AG10803 (cell line): ENCODE measurements around the gene SMAGP.

Experiments used
- DNase-seq: peaks from one replicate; pipeline ENCODE4 v3.0.0; 2010; ENCODE audit warnings: low read depth
- H3K4me3 ChIP-seq: 2 replicates; pipeline ENCODE4 v1.5.1; 2011; ENCODE audit warnings: mild to moderate bottlenecking, low read length, control low read depth
- TF ChIP-seq, protein P1 (sequence below): conservative IDR thresholded peaks from 2 replicates; pipeline ENCODE4 v1.5.1; 2011; ENCODE audit warnings: mild to moderate bottlenecking, low read length, control low read depth, inconsistent platforms

SMAGP gene

DNA sequence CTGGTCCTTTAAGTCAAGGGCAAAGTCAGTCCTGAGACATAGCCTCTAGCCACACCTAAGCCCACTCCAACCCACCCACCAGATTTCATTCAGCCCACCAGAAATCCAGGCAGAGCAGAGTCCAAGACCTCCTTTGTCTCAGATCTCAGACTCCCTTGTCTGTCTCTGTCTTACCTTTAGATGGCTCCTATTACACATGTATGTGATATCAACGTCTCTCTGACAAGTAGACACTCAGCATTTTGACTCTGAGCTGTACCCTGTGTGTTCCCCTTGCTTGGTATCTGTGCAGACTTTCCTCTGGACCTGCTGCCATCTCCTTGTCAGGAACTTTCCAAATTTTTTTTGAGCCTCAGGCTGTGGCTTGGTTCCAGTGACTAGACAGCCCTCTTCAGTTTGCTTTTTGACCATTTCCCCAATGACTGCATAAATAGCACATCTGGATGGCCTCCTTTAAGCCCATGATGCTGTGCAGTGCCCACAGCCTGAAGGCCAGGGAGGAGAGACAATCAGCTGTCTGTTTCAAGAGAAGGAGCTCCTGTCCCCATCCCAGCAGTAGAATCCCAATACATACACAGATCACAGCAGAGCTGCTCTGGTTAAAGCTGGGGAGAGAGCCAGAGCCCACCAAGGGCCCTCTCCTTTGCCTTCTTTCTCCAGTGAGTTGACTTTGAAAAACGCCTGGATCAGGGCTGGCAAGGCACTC, 59.4 kb downstream of the SMAGP start:
- TF ChIP-seq, protein P1, sequence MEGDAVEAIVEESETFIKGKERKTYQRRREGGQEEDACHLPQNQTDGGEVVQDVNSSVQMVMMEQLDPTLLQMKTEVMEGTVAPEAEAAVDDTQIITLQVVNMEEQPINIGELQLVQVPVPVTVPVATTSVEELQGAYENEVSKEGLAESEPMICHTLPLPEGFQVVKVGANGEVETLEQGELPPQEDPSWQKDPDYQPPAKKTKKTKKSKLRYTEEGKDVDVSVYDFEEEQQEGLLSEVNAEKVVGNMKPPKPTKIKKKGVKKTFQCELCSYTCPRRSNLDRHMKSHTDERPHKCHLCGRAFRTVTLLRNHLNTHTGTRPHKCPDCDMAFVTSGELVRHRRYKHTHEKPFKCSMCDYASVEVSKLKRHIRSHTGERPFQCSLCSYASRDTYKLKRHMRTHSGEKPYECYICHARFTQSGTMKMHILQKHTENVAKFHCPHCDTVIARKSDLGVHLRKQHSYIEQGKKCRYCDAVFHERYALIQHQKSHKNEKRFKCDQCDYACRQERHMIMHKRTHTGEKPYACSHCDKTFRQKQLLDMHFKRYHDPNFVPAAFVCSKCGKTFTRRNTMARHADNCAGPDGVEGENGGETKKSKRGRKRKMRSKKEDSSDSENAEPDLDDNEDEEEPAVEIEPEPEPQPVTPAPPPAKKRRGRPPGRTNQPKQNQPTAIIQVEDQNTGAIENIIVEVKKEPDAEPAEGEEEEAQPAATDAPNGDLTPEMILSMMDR, result no peak
- DNase-seq, result no peak
- H3K4me3 ChIP-seq, result no peak overlapping the region

DNA sequence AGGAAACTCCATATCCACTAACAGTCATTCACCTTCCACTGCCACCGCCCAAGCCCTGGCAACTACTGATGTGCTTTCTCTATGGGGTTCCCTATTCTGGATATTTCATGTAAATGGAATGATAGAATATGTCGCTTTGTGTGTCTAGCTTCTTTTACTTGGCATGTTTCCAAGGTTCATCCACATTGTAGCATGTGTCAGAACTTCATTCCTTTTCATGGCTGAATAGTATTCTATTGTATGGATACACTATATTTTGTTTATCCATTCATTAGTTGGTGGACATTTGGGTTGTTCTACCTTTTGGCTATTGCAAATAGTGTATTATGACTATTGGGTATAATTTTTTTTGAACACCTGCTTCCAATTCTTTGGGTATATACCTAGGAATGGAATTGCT, 61.0 kb downstream of the SMAGP start:
- H3K4me3 ChIP-seq, result no peak overlapping the region
- TF ChIP-seq, protein P1, result no peak
- DNase-seq, result no peak

DNA sequence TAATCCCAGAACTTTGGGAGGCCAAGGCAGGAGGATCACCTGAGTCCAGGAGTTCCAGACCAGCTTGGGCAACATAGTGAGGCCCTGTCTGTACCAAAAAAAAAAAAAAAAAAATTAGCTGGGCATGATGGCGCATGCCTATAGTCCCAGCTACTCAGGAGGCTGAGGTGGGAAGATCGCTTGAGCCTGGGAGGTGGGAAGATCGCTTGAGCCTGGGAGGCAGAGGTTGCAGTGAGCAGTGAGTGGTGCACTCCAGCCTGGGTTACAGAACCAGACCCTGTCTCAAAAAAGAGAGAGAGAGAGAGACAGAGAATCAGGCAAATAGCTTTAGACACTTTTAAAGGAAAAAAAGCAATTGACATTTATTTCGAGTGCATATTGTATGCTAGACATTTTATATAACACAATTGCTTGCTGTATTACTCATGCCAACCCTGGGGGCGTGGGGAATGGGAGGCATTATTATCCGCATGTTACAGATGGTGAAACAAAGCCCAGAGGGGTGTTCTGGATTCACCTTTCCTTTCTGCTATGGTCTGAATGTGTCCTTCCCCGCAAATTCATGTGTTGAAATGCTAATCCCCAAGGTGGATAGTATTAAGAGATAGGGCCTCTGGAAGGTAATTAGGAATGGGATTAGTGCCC, 62.1 kb downstream of the SMAGP start:
- H3K4me3 ChIP-seq, result no peak overlapping the region
- TF ChIP-seq, protein P1, result no peak
- DNase-seq, result no peak

DNA sequence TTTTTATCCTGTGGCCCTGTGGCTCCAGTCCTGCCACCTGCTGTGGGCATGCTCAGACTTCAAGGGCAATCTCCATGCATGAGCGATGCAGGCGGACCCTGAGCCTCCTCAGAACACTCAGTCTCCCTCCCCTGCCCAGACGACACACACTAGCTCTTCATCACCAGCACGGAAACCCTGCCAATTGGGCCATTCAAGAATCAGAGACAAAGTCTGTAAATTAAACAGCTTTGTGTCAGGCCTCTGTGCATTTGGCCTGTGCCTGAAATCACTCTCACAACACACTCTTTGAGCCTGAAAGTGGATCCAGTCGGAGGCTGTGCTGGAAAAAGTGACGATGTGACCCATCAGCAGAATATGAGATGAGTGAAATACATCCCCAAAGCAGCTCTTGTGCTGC, 64.9 kb downstream of the SMAGP start:
- TF ChIP-seq, protein P1, result no peak
- H3K4me3 ChIP-seq, result no peak overlapping the region
- DNase-seq, result no peak

DNA sequence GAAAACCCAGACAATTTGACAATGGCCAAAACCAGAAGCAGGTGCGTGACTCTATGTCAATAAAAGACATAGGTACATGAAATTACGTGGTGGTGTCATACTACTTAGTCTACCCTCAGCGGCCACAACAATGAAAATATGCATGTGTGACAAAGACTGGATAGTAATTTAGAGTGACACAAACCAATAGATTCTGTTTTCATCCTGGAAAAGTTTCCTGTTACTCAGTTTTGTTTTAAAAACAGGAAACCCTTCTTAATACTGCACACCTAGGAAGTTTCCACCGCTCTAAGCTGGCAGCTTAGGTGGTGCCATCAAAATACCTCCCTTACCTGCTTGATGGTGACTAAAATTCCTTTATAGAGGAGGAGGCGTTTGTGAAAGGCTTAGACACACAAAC, 67.5 kb downstream of the SMAGP start:
- TF ChIP-seq, protein P1, result no peak
- no peak for DNase-seq
- no peak overlapping the region for H3K4me3 ChIP-seq

DNA sequence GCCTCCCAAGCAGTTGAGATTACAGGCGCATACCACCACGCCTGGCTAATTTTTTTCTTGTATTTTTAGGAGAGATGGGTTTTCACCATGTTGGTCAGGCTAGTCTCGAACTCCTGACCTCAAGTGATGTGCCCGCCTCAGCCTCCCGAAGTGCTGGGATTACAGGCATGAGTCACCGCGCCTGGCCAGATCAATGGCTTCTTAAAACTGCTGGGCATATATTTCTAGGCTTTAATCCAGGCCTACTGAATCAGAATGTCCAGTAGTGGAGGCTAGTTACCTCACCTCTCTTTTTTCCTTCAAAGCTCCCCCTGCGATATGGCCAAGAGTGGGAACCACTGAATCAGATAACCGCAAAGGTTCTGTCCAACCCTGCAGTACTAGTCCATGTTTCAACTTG, 69.4 kb downstream of the SMAGP start:
- TF ChIP-seq, protein P1, result no peak
- no peak for DNase-seq
- no peak overlapping the region for H3K4me3 ChIP-seq

DNA sequence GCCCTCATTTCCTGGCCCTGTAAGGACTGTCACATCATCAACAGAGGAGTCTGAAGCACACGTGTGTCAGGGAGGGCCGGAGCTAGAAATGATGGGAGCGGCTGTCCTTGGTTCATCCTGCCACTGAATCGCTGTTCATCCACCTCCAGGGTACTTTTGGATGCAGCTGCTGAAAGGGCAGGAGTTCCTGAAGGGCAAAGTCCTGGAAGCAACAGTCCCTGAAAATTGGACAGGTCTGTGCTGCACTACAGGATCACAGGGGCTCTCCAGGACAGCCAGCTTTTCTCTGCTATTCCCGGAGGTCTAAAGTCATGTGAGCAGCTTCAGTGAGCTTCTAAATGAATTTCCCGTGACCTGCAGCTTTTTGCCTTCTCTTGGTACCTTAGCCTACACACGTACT, 70.1 kb downstream of the SMAGP start:
- H3K4me3 ChIP-seq, result no peak overlapping the region
- TF ChIP-seq, protein P1, result no peak
- no peak for DNase-seq
